Chondrocyte (in vitro differentiated cells): ENCODE results near the gene TMEM266. TPM values are rescaled to one million over a fixed set of nuclear protein-coding genes. Genes with fewer than 3 reads are reported as not detected.

ENCODE experiments used
- DNase-seq: peaks from one replicate; pipeline ENCODE4 v3.0.0; 2021; ENCODE audit warnings: mixed read lengths, low spot score
- H3K27ac Mint-ChIP-seq: one replicate; pipeline ENCODE4 v1.8.0; 2021; ENCODE audit warnings: mild to moderate bottlenecking, moderate library complexity, mixed read lengths; ENCODE audit not compliant: unreplicated experiment
- H3K27me3 Mint-ChIP-seq: 2 replicates; pipeline ENCODE4 v1.8.0; 2021; ENCODE audit warnings: low read depth, mixed read lengths
- H3K36me3 Mint-ChIP-seq: 2 replicates; pipeline ENCODE4 v1.8.0; 2021; ENCODE audit warnings: low read depth, mixed read lengths
- H3K4me1 Mint-ChIP-seq: 2 replicates; pipeline ENCODE4 v1.8.0; 2021; ENCODE audit warnings: low read depth, mild to moderate bottlenecking, mixed read lengths
- H3K4me3 Mint-ChIP-seq: one replicate; pipeline ENCODE4 v1.8.0; 2021; ENCODE audit warnings: mild to moderate bottlenecking, moderate library complexity, mixed read lengths; ENCODE audit not compliant: unreplicated experiment
- H3K9me3 Mint-ChIP-seq: 2 replicates; pipeline ENCODE4 v1.8.0; 2021; ENCODE audit warnings: low read depth, mixed read lengths
- total RNA-seq: library from RNA; stranded (reverse); gene quantifications from 3 replicates; pipeline ENCODE4 v1.2.1, GENCODE V29; 2021
- TF ChIP-seq, protein P1 (sequence below): fragments of 200-600 bp; sonication (generic); IDR thresholded peaks from 2 replicates; pipeline ENCODE4 v1.5.0; 2021; ENCODE audit warnings: antibody characterized with exemption, mild to moderate bottlenecking, moderate library complexity

Gene TMEM266
- total RNA-seq, 1 donor from 2014 or later: 0.20 TPM

DNA sequence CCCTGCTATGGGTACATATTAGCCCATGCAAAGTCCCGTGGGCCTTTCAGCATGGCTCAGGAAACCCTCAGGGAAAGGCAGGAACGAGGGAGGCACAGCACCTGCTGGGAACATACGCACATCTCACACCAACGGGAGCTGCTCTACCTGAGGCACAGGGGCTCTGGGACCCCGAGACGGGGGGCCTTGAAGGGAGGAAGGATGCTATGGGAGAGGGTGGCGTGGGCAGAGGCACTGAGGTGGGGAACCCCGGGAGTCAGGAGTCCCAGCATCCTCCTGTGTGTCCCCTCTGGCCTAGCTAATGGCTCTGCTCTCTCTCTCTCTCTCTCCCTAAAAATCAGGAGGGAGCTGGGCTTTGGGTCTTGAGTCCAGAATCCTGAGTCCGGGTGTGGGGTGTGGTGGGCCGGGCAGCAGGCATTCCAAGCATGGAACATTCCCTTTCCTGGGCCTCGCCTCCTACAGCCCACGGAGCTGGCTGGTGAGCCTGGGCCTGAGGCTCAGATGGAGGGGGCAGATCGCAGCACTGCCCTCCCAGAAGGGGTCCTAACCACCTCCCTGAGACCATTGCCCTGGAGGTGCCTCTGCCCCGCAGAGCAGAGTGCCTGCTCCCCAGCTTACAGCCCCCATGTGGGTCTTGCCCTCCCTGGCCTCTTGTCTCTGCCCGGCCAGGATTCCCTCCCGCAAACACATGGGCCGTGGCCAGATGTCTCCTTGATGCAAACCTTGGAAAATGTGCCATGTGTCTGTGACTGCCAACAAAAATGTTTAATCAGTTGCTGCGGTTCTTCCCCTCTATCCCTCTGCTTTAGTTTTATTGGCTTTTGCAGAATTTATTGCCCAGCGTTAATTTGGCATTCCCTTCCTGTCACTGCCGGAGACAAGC lies 101.6 kb downstream of the TMEM266 start:
- TF ChIP-seq, protein P1, sequence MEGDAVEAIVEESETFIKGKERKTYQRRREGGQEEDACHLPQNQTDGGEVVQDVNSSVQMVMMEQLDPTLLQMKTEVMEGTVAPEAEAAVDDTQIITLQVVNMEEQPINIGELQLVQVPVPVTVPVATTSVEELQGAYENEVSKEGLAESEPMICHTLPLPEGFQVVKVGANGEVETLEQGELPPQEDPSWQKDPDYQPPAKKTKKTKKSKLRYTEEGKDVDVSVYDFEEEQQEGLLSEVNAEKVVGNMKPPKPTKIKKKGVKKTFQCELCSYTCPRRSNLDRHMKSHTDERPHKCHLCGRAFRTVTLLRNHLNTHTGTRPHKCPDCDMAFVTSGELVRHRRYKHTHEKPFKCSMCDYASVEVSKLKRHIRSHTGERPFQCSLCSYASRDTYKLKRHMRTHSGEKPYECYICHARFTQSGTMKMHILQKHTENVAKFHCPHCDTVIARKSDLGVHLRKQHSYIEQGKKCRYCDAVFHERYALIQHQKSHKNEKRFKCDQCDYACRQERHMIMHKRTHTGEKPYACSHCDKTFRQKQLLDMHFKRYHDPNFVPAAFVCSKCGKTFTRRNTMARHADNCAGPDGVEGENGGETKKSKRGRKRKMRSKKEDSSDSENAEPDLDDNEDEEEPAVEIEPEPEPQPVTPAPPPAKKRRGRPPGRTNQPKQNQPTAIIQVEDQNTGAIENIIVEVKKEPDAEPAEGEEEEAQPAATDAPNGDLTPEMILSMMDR: no peak
- H3K36me3 Mint-ChIP-seq: no peaks in the 10 kb centered on the region
- peak overlapping the region; percentile 81 for H3K27ac Mint-ChIP-seq

DNA sequence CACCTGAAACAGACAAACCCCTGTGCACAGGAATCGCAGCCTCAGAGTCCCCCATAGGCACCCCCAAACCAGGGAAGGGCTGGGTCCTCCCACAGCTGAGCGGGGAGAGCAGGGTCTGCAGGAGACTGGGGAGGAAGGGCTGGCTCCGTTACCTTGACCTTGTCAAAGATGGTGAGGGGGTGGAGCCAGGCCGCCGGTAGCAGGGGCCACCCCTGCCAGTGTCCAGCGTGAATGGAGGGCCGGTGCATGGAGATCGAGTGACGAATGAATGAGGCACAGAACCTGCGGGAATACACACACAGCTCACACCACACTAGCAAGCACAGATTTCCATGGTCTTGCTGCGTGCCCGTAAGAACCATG lies 102.2 kb downstream of the TMEM266 start:
- Mint-ChIP-seq H3K9me3 (no peaks in the 10 kb centered on the region), H3K27ac (peak overlapping the region; percentile 81), H3K4me3 (no peak overlapping the region), H3K4me1 (peaks cover 58% of the 10 kb centered on the region), H3K36me3 (no peaks in the 10 kb centered on the region), H3K27me3 (no peaks in the 10 kb centered on the region)
- no peak for DNase-seq
- TF ChIP-seq, protein P1: no peak

More for the DNA sequence above, 101.6 kb downstream of the TMEM266 start:
- Mint-ChIP-seq H3K4me3 (no peak overlapping the region), H3K4me1 (peaks cover 62% of the 10 kb centered on the region), H3K27me3 (no peaks in the 10 kb centered on the region), H3K9me3 (no peaks in the 10 kb centered on the region)
- no peak for DNase-seq

DNA sequence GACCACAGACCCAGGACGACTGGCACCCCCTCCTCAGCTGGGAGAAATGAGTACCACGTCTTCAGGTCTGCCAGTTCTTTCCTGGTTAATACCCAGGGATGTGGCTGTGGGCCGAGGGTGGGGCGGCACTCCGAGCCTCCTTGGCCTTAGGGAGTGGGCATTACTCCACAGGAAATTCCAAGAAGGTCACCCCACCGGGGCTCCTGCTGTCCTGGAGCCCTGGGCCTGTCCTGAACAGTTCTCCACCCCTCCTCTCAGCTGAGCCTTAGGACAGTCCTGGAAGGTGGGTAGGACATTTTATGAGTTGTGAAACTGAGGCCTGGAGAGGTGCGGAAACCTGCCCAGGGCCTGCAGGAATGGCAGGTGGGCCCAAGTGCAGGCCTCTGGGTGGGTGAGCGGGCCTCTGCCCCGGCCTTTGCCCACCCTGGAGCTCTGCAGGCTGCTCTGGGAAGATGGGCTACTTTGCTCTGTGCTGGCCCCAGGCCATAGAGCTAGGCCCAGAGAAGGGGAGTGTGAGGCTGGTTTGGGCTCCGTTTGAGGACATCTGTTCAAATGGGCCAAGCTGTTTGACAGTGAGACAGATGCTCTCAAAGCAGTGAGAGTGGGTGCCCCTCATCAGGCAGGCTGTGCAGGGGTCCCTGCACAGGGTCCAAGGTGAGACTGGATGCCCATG lies 103.1 kb downstream of the TMEM266 start:
- no peak overlapping the region for H3K4me3 Mint-ChIP-seq
- DNase-seq: no peak
- TF ChIP-seq, protein P1: no peak
- H3K4me1 Mint-ChIP-seq: peaks cover 57% of the 10 kb centered on the region
- no peaks in the 10 kb centered on the region for H3K36me3 Mint-ChIP-seq
- no peak overlapping the region for H3K27ac Mint-ChIP-seq
- no peaks in the 10 kb centered on the region for H3K27me3 Mint-ChIP-seq
- H3K9me3 Mint-ChIP-seq: no peaks in the 10 kb centered on the region

DNA sequence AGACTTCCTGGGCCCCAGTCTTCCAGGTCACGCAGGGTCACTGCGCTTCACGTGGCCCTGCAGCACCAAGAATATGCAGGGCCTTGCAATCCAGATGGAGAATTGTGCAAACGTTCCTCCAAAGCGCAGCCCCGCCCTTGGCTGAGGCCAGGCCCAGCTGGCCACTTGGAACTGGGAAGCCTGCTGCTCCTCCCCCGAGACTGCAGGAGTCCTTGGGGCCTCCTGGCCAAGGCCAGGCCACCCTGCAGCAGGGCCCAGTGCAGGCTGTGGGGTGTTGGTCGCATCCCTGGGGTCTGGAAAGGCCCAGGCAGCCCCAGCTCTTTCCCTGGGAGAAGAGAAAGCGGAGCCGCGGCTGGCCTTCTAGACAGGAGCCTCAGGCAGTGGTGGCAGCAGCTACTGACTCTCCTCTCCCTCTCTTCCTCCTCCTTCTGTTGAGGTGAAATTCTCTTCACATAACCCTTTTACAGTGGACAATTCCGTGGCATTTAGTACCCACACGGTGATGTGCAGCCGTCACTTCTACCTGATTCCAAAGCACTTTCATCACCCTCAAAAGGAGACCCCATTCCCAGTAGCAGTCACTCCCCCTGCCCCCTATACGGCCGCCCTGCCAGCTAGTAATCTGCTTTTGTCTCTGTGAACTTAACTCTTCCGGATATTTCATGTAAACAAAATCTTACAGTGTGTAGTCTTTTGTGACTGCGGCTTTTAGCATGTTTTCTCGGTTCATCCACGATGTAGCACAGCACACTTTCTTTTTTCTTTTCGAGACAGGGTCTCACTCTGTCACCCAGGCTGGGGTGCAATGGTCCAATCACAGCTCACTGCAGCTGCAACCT lies 103.9 kb downstream of the TMEM266 start:
- H3K27me3 Mint-ChIP-seq: no peaks in the 10 kb centered on the region
- H3K9me3 Mint-ChIP-seq: no peaks in the 10 kb centered on the region
- H3K27ac Mint-ChIP-seq: no peak overlapping the region
- no peak overlapping the region for H3K4me3 Mint-ChIP-seq
- no peaks in the 10 kb centered on the region for H3K36me3 Mint-ChIP-seq
- H3K4me1 Mint-ChIP-seq: peaks cover 56% of the 10 kb centered on the region
- no peak for DNase-seq
- TF ChIP-seq, protein P1: no peak

DNA sequence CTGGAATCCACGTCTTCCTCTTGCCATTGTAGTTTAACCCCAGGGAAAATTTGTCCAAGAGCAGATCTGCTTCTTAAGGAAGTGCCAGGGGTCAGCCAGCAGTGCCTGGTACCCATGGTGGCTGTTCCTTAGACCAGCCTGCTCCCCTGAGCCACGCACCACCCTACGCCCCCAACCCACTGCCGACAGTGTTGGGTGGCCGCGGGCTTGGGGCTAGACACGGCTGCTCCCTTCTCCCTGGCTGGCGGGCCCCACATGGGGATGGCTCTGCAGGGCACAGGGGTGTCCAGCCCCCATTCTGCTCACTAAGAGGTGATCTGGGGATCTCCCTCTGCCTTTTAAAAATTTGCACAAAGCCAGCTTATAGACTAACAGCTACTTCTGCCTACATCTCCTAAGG lies 104.8 kb downstream of the TMEM266 start:
- Mint-ChIP-seq H3K4me3 (no peak overlapping the region), H3K4me1 (peaks cover 56% of the 10 kb centered on the region), H3K9me3 (no peaks in the 10 kb centered on the region), H3K36me3 (no peaks in the 10 kb centered on the region), H3K27me3 (no peaks in the 10 kb centered on the region), H3K27ac (no peak overlapping the region)
- no peak for DNase-seq
- TF ChIP-seq, protein P1: no peak
